Body of pancreas (tissue), 4 donors: Measurements from ENCODE around the gene TFEC.
"Not testable (repeated sequence)": the region's sequence is repeated elsewhere in the genome, so short reads cannot be mapped to it uniquely, and the experiment has no call there.

Experiments used
- CTCF ChIP-seq, 7 experiments: fragments of 450-650 bp in 4 of 7; fragments of 200-600 bp in 3 of 7; sonication (generic) in 3 of 7; IDR thresholded peaks; one replicate each; pipeline ENCODE4 v1.5.1; 2016 to 2019; ENCODE audit warnings: antibody characterized with exemption in 7 of 7
- POLR2A ChIP-seq, 3 donors: fragments of 450-650 bp; IDR thresholded peaks; one replicate each; pipeline ENCODE4 v1.6.1; 2016; ENCODE audit warnings: antibody characterized with exemption in 3 of 3, mild to moderate bottlenecking in 2 of 3

GRCh38 chr7:116004762-116005161 is 25.8 kb downstream of the TFEC start:
- TF ChIP-seq CTCF, POLR2A (IDR thresholded peaks at IDR 0.05): not testable (repeated sequence)
